Chondrocyte (in vitro differentiated cells): ENCODE results near the gene SHF. TPM values are rescaled to one million over a fixed set of nuclear protein-coding genes. Genes with fewer than 3 reads are reported as not detected.

ENCODE experiments used
- DNase-seq: peaks from one replicate; pipeline ENCODE4 v3.0.0; 2021; ENCODE audit warnings: mixed read lengths, low spot score
- H3K27ac Mint-ChIP-seq: one replicate; pipeline ENCODE4 v1.8.0; 2021; ENCODE audit warnings: mild to moderate bottlenecking, moderate library complexity, mixed read lengths; ENCODE audit not compliant: unreplicated experiment
- H3K27me3 Mint-ChIP-seq: 2 replicates; pipeline ENCODE4 v1.8.0; 2021; ENCODE audit warnings: low read depth, mixed read lengths
- H3K36me3 Mint-ChIP-seq: 2 replicates; pipeline ENCODE4 v1.8.0; 2021; ENCODE audit warnings: low read depth, mixed read lengths
- H3K4me1 Mint-ChIP-seq: 2 replicates; pipeline ENCODE4 v1.8.0; 2021; ENCODE audit warnings: low read depth, mild to moderate bottlenecking, mixed read lengths
- H3K4me3 Mint-ChIP-seq: one replicate; pipeline ENCODE4 v1.8.0; 2021; ENCODE audit warnings: mild to moderate bottlenecking, moderate library complexity, mixed read lengths; ENCODE audit not compliant: unreplicated experiment
- H3K9me3 Mint-ChIP-seq: 2 replicates; pipeline ENCODE4 v1.8.0; 2021; ENCODE audit warnings: low read depth, mixed read lengths
- CTCF ChIP-seq: fragments of 200-600 bp; sonication (generic); IDR thresholded peaks from 2 replicates; pipeline ENCODE4 v1.5.0; 2021; ENCODE audit warnings: antibody characterized with exemption, mild to moderate bottlenecking, moderate library complexity
- total RNA-seq: library from RNA; stranded (reverse); gene quantifications from 3 replicates; pipeline ENCODE4 v1.2.1, GENCODE V29; 2021

SHF gene
- total RNA-seq, 1 donor from 2014 or later = 4.9 TPM

- no peak overlapping the region for H3K4me3 Mint-ChIP-seq
- H3K4me1 Mint-ChIP-seq = no peaks in the 10 kb centered on the region
- no peak for TF ChIP-seq CTCF
- H3K36me3 Mint-ChIP-seq = no peaks in the 10 kb centered on the region
- H3K9me3 Mint-ChIP-seq = no peaks in the 10 kb centered on the region
- H3K27me3 Mint-ChIP-seq = peaks cover 10% of the 10 kb centered on the region
- H3K27ac Mint-ChIP-seq = no peak overlapping the region
- DNase-seq = no peak
These were observed 46.4 kb downstream of the SHF start for GRCh38 chr15:45141386-45141785.

GRCh38 chr15:45140557-45141250 is 47.1 kb downstream of the SHF start:
- H3K4me1 Mint-ChIP-seq = no peaks in the 10 kb centered on the region
- no peak overlapping the region for H3K4me3 Mint-ChIP-seq
- H3K27ac Mint-ChIP-seq = no peak overlapping the region
- DNase-seq = no peak
- peaks cover 14% of the 10 kb centered on the region for H3K27me3 Mint-ChIP-seq
- no peaks in the 10 kb centered on the region for H3K36me3 Mint-ChIP-seq
- no peaks in the 10 kb centered on the region for H3K9me3 Mint-ChIP-seq
- TF ChIP-seq CTCF = no peak

GRCh38 chr15:45139770-45140169 is 48.0 kb downstream of the SHF start:
- no peak for DNase-seq
- peaks cover 13% of the 10 kb centered on the region for H3K27me3 Mint-ChIP-seq
- H3K4me1 Mint-ChIP-seq = no peaks in the 10 kb centered on the region
- no peak overlapping the region for H3K4me3 Mint-ChIP-seq
- H3K27ac Mint-ChIP-seq = no peak overlapping the region
- no peaks in the 10 kb centered on the region for H3K9me3 Mint-ChIP-seq
- no peak for TF ChIP-seq CTCF
- no peaks in the 10 kb centered on the region for H3K36me3 Mint-ChIP-seq

GRCh38 chr15:45138814-45139765 is 48.7 kb downstream of the SHF start:
- Mint-ChIP-seq H3K27ac (no peak overlapping the region), H3K4me1 (no peaks in the 10 kb centered on the region), H3K27me3 (peaks cover 20% of the 10 kb centered on the region), H3K4me3 (no peak overlapping the region), H3K9me3 (no peaks in the 10 kb centered on the region), H3K36me3 (peaks cover 1% of the 10 kb centered on the region)
- TF ChIP-seq CTCF = no peak
- DNase-seq = no peak

GRCh38 chr15:45137703-45138102 is 50.1 kb downstream of the SHF start:
- no peak for TF ChIP-seq CTCF
- Mint-ChIP-seq H3K4me3 (no peak overlapping the region), H3K4me1 (no peaks in the 10 kb centered on the region), H3K36me3 (peaks cover 1% of the 10 kb centered on the region), H3K27ac (no peak overlapping the region), H3K9me3 (no peaks in the 10 kb centered on the region), H3K27me3 (peaks cover 26% of the 10 kb centered on the region)
- DNase-seq = no peak
